ENCODE data around the gene SYT12. TPM values are rescaled to one million over a fixed set of nuclear protein-coding genes. Genes with fewer than 3 reads are reported as not detected.

The SYT12 gene
- total and polyA plus RNA-seq, 2 of the 13 experiments (the other 11 are each of a cell fraction or from before 2014, with no cell fraction given) = 0.01 to 0.02 TPM

DNA sequence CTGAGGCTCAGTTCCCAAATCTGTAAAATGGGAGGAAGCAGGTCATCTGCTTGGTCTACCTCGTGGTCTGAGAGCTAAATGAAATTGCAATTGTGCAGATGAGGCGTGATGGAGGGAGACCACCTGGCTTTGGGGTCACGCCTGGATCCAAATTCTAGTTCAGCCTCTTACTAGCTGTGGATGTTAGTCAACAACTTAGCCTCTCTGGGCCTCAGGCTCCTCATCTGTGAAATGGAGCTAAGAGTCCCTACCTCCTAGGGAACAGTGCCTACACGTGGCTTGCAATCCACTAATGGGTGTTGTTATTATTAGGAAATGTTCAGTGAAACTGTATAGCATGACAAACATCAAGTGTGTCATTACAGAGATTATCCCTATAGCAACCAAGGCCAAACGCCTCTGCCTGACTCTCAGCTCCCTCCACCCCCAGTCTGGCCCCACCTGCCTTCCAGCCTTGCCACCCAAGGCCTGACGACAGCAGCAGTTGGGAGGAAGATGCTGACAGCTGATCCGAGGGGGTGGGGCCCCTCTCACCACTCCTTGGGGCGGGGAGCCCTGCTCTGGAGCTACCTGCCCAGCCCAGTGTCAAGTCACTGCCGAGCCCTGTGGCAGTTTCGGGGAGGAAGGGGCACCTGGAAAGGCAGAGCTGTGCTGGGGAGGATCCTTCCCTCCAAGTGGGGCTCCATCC is 32.0 kb downstream of the SYT12 start (continued):
- TF ChIP-seq, protein P1, sequence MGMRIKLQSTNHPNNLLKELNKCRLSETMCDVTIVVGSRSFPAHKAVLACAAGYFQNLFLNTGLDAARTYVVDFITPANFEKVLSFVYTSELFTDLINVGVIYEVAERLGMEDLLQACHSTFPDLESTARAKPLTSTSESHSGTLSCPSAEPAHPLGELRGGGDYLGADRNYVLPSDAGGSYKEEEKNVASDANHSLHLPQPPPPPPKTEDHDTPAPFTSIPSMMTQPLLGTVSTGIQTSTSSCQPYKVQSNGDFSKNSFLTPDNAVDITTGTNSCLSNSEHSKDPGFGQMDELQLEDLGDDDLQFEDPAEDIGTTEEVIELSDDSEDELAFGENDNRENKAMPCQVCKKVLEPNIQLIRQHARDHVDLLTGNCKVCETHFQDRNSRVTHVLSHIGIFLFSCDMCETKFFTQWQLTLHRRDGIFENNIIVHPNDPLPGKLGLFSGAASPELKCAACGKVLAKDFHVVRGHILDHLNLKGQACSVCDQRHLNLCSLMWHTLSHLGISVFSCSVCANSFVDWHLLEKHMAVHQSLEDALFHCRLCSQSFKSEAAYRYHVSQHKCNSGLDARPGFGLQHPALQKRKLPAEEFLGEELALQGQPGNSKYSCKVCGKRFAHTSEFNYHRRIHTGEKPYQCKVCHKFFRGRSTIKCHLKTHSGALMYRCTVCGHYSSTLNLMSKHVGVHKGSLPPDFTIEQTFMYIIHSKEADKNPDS (CRISPR knock-in tag; IDR thresholded peaks at IDR 0.05) = no peak
- TF ChIP-seq AHR (CRISPR knock-in tag; IDR thresholded peaks at IDR 0.05) (no peak), CBFB (CRISPR knock-in tag; IDR thresholded peaks at IDR 0.05) (no peak), CBX2 (IDR thresholded peaks at IDR 0.05; ENCODE audit: low read depth, low read length) (no peak), CBX2 (CRISPR knock-in tag; IDR thresholded peaks at IDR 0.05; ENCODE audit: low read depth) (no peak), ZSCAN12 (CRISPR knock-in tag; IDR thresholded peaks at IDR 0.05) (no peak), ZFY (CRISPR knock-in tag; IDR thresholded peaks at IDR 0.05) (0 out of 2 replicates have a peak, but pooled peaks have one; percentile 4), ZNF776 (CRISPR knock-in tag; IDR thresholded peaks at IDR 0.05) (no peak), TCF7 (IDR thresholded peaks at IDR 0.05; ENCODE audit: low read depth) (no peak), ZNF552 (CRISPR knock-in tag; IDR thresholded peaks at IDR 0.05; ENCODE audit: borderline replicate concordance) (no peak), NFIB (CRISPR knock-in tag; IDR thresholded peaks at IDR 0.05; ENCODE audit: borderline replicate concordance) (no peak), KAT8 (CRISPR knock-in tag; IDR thresholded peaks at IDR 0.05) (peak; percentile 35; the same call in 1 of the 2 replicates), ZMYM3 (CRISPR knock-in tag; IDR thresholded peaks at IDR 0.05) (peak; percentile 99), ZNF382 (CRISPR knock-in tag; IDR thresholded peaks at IDR 0.05; ENCODE audit: borderline replicate concordance) (no peak)
- TF ChIP-seq, protein P2, sequence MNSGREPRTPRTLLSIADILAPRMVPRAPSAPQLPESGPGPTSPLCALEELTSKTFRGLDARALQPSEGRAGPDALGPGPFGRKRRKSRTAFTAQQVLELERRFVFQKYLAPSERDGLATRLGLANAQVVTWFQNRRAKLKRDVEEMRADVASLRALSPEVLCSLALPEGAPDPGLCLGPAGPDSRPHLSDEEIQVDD (CRISPR knock-in tag; IDR thresholded peaks at IDR 0.05; ENCODE audit: borderline replicate concordance) = no peak
- TF ChIP-seq, protein P3, sequence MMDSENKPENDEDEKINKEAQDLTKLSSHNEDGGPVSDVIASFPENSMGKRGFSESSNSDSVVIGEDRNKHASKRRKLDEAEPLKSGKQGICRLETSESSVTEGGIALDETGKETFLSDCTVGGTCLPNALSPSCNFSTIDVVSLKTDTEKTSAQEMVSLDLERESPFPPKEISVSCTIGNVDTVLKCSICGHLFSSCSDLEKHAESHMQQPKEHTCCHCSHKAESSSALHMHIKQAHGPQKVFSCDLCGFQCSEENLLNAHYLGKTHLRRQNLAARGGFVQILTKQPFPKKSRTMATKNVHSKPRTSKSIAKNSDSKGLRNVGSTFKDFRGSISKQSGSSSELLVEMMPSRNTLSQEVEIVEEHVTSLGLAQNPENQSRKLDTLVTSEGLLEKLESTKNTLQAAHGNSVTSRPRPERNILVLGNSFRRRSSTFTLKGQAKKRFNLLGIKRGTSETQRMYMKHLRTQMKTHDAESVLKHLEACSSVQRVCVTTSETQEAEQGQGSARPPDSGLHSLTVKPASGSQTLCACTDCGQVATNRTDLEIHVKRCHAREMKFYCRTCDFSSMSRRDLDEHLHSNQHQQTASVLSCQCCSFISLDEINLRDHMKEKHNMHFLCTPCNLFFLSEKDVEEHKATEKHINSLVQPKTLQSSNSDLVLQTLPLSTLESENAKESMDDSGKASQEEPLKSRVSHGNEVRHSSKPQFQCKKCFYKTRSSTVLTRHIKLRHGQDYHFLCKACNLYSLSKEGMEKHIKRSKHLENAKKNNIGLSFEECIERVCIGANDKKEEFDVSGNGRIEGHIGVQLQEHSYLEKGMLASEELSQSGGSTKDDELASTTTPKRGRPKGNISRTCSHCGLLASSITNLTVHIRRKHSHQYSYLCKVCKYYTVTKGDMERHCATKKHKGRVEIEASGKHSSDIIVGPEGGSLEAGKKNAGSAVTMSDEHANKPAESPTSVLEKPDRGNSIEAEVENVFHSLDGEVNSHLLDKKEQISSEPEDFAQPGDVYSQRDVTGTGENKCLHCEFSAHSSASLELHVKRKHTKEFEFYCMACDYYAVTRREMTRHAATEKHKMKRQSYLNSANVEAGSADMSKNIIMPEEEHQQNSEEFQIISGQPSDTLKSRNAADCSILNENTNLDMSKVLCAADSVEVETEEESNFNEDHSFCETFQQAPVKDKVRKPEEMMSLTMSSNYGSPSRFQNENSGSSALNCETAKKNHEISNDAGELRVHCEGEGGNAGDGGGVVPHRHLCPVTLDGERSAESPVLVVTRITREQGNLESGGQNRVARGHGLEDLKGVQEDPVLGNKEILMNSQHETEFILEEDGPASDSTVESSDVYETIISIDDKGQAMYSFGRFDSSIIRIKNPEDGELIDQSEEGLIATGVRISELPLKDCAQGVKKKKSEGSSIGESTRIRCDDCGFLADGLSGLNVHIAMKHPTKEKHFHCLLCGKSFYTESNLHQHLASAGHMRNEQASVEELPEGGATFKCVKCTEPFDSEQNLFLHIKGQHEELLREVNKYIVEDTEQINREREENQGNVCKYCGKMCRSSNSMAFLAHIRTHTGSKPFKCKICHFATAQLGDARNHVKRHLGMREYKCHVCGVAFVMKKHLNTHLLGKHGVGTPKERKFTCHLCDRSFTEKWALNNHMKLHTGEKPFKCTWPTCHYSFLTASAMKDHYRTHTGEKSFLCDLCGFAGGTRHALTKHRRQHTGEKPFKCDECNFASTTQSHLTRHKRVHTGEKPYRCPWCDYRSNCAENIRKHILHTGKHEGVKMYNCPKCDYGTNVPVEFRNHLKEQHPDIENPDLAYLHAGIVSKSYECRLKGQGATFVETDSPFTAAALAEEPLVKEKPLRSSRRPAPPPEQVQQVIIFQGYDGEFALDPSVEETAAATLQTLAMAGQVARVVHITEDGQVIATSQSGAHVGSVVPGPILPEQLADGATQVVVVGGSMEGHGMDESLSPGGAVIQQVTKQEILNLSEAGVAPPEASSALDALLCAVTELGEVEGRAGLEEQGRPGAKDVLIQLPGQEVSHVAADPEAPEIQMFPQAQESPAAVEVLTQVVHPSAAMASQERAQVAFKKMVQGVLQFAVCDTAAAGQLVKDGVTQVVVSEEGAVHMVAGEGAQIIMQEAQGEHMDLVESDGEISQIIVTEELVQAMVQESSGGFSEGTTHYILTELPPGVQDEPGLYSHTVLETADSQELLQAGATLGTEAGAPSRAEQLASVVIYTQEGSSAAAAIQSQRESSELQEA (CRISPR knock-in tag; IDR thresholded peaks at IDR 0.05; ENCODE audit: not compliant biosample characterization) = no peak
- TF ChIP-seq, protein P4, sequence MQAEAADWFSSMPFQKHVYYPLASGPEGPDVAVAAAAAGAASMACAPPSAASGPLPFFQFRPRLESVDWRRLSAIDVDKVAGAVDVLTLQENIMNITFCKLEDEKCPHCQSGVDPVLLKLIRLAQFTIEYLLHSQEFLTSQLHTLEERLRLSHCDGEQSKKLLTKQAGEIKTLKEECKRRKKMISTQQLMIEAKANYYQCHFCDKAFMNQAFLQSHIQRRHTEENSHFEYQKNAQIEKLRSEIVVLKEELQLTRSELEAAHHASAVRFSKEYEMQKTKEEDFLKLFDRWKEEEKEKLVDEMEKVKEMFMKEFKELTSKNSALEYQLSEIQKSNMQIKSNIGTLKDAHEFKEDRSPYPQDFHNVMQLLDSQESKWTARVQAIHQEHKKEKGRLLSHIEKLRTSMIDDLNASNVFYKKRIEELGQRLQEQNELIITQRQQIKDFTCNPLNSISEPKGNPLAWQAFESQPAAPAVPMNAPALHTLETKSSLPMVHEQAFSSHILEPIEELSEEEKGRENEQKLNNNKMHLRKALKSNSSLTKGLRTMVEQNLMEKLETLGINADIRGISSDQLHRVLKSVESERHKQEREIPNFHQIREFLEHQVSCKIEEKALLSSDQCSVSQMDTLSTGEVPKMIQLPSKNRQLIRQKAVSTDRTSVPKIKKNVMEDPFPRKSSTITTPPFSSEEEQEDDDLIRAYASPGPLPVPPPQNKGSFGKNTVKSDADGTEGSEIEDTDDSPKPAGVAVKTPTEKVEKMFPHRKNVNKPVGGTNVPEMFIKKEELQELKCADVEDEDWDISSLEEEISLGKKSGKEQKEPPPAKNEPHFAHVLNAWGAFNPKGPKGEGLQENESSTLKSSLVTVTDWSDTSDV (CRISPR knock-in tag; IDR thresholded peaks at IDR 0.05) = no peak

Data from HepG2 (cell line).